HG03039 (cell line): ENCODE data around the gene CXCR6.

ENCODE experiments used
- ATAC-seq: cut with Tn5 transposase; IDR thresholded peaks from one replicate; pipeline ENCODE4 v1.9.1; 2021; ENCODE audit warnings: mild to moderate bottlenecking, moderate library complexity; ENCODE audit not compliant: unreplicated experiment

Gene CXCR6

DNA sequence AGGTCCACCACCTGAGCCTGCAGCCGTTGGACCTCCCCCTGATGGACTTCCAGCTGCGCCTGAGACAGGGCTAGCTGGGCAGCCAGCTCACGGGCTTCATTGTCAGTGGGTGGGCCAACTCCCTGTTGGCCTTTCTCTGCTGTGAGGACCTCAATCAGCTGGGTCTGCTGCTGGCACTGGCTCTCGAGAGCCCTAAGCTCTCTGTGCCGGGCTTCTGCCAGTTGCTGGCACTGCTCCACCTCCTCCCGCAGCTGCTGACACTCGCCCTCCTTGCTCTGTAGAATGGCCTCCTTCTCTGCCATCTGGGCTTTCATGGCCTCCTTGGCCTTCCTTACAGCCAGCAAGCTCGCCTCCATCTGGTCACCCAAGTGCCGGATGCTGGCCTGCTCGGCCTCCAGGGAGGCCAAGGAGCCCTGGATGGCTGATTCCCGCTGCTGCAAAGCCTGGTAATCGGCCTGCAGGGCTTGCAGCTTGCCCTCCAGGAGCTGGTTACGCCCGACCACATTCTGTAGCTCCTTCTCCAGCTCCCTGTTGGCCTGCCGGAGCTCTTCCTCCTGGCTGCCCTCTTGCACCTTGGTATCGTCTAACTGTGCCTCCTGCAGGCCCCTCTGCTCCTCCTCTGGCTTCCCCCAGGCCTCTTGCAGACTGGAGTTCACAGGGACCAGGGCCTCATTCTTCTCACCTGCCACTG is 23.8 kb downstream of the CXCR6 start:
- no peak for ATAC-seq

- no peak for ATAC-seq
Observed at GRCh38 chr3:45967724-45968123, 24.5 kb downstream of the CXCR6 start.

DNA sequence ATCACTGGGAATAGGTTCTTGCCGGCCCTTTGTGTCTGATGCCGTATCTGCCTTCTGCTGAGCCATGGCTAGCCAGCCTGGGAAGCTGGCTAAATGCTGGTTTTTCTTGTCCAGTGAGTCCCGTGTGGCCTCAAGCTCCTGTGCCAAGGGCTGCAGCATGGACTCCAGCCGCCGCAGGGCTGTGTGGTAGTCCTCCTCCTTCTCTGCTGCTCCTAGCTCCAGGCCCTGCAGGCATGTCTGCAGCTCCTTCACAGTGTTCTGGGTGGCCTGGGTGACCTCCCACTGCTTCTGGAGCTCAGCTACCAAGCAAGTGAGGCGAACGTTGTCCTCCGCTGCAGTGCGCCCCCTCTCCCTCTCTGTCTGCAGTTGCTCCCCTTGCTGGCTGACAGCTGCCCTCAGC is 24.9 kb downstream of the CXCR6 start:
- no peak for ATAC-seq

DNA sequence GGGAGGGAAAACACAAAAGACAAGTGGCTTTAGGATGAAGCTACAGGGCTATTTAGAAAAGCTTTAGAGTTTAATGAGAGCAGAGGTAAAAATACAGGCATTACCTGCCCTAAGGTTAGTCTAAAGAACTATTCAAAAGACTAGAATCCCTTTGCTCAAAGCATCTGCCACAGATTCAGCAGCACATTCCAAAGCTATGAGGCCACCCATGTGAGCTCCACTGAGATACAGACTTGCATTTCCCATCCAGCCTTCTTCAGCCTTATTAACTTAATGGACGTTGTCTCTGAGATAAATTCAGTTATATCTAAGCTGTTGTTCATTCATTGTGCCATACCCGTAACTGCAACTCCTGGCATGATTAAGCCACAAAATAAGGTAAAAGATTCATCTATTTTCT is 25.4 kb downstream of the CXCR6 start:
- ATAC-seq: no peak

GRCh38 chr3:45969116-45969515 is 25.9 kb downstream of the CXCR6 start:
- no peak for ATAC-seq

DNA sequence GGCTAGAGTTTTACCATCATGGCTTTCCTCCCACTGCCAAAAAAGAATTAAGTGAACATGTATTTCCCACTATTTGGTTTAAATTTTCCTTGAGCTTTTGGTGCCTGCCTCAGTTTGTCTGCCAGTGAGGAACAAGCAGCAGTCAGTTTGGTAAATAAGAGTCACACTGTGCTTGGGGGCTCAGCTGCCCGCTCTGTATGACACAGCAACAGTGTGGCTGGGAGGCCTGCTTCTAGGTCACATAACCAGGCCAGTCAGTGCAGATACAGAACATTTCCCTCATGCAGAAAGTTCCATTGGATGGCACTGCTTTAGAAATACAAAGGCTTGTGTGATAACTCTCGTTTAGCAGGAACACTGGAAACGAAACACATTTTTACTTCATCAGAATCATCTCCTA is 26.7 kb downstream of the CXCR6 start:
- no peak for ATAC-seq

- ATAC-seq: no peak
Observed at GRCh38 chr3:45972534-45973402, 29.5 kb downstream of the CXCR6 start.

- ATAC-seq: no peak
Observed at GRCh38 chr3:45974686-45975085, 31.4 kb downstream of the CXCR6 start.

DNA sequence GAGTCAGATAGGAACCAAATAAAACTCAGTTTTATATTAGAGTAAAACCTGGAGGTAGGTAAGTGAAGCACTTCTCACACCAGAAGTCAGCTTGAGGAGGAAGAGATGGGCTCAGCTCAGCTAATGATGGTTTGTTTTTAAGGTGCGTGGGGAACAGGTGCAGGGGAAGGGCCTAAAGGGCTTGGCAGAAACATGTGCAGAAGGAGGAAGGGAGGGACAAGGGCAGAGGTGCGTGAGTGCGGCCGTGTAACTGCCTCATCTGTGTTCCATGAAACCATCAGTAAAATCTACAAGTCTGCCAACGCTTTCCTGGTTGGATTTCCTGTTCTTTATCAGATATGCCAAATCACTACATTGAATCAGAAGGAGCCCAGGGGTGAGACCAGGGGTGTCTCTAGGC is 32.4 kb downstream of the CXCR6 start:
- ATAC-seq: no peak

GRCh38 chr3:45976191-45977091 is 33.2 kb downstream of the CXCR6 start:
- no peak for ATAC-seq

GRCh38 chr3:45978006-45978761 is 34.9 kb downstream of the CXCR6 start:
- no peak for ATAC-seq

- ATAC-seq: no peak
Observed at GRCh38 chr3:45979378-45979777, 36.1 kb downstream of the CXCR6 start.

- no peak for ATAC-seq
Observed at GRCh38 chr3:45980229-45980813, 37.1 kb downstream of the CXCR6 start.

- no peak for ATAC-seq
Observed at GRCh38 chr3:45980819-45981218, 37.6 kb downstream of the CXCR6 start.

DNA sequence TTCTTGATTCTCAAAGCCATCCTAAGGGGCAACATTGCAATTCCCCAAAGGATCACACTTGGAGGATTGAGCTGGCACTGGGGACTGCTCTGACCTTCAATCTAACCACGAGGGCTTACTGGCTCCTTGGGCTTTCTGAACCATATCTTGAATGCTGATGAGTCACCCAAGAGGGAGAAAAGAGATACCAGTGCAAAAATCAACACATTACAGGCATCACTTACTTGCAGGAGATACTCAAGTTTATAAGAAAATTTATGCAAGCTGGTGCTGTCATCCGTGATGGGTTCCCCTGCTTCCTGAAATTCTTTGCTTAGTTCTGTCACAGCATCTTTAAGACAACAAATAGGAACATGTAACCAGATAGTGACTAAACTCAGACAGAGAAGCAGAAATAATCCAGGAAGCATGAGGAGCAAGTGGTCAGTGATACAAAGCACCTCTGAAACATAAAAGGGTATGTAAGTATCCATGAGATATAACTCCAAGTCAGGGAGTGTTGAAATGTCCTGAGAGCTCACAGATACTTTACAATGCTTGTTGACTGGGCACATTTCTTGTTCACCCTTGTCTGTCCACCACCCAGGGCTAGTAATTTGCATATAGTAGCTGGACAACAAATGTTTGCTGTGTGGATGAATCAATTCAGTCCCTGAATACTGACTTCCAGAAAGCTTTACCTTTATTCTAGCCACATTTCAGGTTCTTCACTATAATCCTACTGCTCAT is 38.2 kb downstream of the CXCR6 start:
- ATAC-seq: no peak

- ATAC-seq: no peak
Observed at GRCh38 chr3:45983770-45984169, 40.5 kb downstream of the CXCR6 start.

DNA sequence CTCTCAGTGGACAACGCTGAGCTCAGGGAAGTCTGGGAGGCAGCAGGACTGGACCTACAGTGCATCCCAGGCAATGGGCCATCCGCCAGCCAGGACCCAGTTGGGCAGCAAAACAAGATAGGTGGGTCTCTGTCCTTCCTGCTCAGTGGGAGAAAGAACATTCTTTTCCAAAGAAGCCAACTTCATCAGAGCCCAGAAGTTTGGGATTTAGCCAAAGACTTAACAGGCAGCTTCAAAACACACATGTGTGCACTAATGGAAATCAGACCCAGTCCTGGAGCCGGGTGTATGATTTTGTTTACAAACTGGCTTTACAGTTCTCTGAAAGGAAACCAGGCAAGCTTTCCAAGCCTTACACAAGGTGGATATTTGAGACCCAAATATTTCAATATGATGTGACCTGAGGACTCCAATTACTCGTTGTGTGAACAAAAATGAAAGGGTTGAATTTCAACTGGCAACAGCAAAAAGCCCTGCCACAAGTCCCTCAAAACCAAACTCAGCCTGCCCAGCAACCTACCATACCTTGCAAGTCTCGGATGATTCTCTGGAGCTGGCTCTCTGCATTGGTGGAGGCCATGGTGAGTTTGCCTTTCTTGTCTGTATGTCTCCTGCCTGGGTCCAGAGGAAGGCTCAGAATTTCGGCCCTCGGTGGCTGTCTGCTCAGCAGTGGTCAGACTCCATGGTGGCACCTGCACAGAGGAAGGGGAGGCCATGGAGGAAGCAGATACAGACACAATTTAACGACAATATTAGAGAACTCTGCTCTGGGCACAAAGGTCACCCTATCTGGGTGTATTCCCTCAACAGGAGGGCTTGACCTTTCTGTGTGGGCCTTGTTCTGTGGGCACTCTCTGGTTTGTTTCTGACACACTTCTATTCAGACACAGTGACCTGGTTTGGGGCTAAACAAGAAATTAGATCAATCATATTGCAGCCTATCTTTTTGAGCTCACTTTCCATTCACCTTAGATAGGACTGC is 41.4 kb downstream of the CXCR6 start:
- ATAC-seq: no peak

GRCh38 chr3:45985532-45986302 is 42.5 kb downstream of the CXCR6 start:
- no peak for ATAC-seq
